Activated CD4-positive, alpha-beta T cell treated with anti-CD3 and anti-CD28 coated beads for 48 hours (primary cell): ENCODE results near the gene ZDHHC11.

Experiments
- DNase-seq: peaks from one replicate; pipeline ENCODE4 v3.0.0-alpha.2; 2020

ZDHHC11 gene, protein sequence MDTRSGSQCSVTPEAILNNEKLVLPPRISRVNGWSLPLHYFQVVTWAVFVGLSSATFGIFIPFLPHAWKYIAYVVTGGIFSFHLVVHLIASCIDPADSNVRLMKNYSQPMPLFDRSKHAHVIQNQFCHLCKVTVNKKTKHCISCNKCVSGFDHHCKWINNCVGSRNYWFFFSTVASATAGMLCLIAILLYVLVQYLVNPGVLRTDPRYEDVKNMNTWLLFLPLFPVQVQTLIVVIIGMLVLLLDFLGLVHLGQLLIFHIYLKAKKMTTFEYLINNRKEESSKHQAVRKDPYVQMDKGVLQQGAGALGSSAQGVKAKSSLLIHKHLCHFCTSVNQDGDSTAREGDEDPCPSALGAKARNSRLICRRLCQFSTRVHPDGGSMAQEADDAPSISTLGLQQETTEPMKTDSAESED

GRCh38 chr5:850511-851006 is at the start of gene ZDHHC11:
ZDHHC11 (minus strand) TSS chr5:850986; CDS start chr5:850602, 384 bp downstream.
- no peak for DNase-seq

DNA sequence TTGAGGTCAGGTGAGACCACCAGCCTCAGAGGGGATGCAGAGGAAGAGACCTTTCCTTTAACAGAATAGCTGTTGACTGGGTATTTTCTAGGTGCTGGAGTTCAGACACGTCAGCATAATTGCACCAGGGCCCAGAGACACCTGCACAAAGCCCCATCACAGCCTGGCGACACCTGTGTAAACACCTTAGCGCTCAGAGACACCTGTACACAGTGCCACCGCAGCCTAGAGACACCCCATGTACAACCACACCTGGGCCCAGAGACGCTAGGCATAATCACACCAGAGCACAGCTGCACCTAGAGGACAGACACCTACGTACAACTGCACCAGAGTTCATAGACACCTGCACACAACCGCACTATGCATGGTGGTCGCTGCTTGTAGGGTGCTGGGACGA is 42.9 kb upstream of the ZDHHC11 start:
- no peak for DNase-seq

GRCh38 chr5:893137-893506 is 42.3 kb upstream of the ZDHHC11 start:
- no peak for DNase-seq

GRCh38 chr5:892394-893136 is 41.8 kb upstream of the ZDHHC11 start, which contains the start of the genes BRD9 and TRIP13:
BRD9 (minus strand) TSS chr5:892801; CDS start chr5:892657, 144 bp downstream.
TRIP13 (plus strand) TSS chr5:892884; CDS start chr5:892999, 115 bp downstream.
- peak; percentile 90 for DNase-seq

- DNase-seq: peak; percentile 32
Observed at GRCh38 chr5:891837-892393, 41.1 kb upstream of the ZDHHC11 start.

GRCh38 chr5:891117-891836 is 40.5 kb upstream of the ZDHHC11 start:
- DNase-seq: no peak

DNA sequence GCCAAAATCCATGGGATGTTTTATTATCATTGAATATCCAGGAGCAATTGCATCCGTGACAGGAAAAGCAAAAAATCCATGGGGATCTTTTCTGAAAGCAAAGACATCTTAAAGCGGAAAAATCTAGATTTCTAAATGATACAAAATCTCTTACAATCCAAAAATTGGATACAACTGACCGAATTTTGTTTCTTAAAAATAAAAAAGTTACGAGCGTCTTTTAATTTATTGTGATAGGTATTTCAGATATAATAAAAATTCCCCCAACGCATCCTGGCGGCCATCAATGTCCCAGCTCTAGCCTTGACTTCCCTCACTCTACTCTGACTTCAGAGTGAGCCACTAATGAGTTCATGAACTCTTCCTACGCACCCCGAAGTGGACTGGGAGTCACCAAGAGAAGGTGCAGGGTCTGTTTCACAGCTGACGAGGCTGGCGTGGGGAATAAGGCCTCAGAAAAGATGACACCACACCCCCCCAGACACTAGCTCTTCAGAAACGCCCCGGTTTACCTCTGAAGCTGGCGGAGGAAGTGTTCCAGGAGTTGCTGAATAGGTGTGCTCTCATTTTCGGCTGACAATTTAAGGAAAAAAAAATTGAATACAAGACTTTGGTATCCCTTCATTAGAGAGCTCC is 38.4 kb upstream of the ZDHHC11 start:
- DNase-seq: no peak

DNA sequence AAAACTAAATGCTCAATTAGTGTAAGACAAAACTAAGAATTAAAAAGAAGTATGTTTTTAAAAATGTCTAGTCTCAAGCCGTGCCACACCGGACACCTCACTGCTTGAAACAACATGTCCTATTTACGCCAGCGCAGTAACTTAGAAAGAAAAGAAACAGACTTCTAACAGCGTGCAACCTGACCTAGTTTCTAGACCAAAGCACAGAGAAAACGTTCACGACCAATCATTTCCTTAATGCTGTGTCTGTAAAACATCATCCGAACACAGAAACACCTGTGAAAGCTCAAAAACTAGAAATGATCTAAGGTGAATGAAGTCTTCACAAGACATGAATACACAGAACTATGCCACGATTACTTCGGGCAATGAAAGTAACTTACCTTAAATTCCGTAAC is 37.9 kb upstream of the ZDHHC11 start:
- no peak for DNase-seq

- DNase-seq: no peak
Observed at GRCh38 chr5:887947-888637, 37.3 kb upstream of the ZDHHC11 start.

DNA sequence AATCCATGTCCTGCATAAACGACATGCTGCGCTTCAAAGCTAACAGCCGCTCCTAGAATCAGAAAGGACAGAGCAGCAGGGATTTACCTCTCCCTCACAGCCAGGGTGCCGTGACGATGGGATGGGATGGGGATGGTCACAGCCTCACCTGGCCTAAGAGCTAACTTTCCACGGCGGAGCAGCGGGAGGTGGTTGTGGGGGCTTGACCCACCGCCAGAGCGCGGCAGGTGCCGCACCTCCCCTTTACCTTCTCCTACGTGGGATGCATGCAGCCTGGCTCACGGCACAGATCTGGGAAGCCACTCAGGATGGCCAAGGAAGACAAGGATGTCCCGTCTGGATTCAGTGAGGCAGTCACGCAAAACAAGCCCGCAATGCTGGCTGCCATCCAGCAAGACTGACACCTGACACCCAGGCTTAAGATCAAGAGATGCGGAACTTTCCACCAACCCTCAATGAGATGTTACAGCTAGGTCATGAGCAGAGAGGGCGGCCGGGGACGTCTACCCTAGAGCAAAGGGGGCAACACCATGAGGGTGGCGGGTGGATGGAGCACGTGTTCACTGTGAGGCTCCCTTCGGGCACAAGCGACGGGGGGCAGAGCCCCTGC is 36.0 kb upstream of the ZDHHC11 start:
- DNase-seq: no peak

DNA sequence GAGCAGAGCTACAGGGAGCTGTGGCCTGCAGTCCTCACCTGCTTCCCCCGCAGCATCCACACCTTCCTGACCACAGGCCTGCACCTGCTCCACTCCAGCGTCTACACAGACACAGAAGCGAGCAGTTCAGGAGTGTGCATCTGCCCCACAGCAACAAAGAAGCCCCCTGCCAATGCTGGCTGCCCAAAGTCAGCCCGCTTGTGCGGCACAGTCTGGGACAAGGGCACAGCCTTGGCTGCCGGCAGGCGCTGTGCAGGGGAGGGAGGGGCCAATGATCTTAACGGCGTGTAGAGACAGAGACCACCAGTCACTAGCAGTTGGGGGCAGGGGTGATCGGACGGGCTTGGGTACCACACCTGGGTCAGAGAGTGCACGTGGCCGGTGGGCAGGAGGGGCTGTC is 35.2 kb upstream of the ZDHHC11 start:
- no peak for DNase-seq

- no peak for DNase-seq
Observed at GRCh38 chr5:885529-885928, 34.7 kb upstream of the ZDHHC11 start.

DNA sequence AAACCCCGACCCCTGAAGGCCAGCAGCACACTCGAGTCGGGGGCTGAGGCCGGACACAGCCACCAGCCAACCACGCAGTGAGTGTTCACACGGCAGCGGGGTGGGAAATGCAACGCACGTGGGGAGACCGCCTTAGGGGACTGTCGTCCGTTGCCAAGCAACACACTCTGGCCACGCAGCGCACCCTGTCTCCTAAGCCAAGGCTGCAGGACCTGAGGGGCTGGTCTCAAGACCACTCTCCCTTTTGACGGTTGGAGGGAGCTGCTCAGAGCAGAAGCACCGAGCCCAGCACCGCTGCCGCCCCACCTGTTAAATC is 34.3 kb upstream of the ZDHHC11 start:
- no peak for DNase-seq

- no peak for DNase-seq
Observed at GRCh38 chr5:884345-885126, 33.8 kb upstream of the ZDHHC11 start.

- no peak for DNase-seq
Observed at GRCh38 chr5:883475-884181, 32.8 kb upstream of the ZDHHC11 start.

GRCh38 chr5:882253-883183 is 31.7 kb upstream of the ZDHHC11 start:
- no peak for DNase-seq

DNA sequence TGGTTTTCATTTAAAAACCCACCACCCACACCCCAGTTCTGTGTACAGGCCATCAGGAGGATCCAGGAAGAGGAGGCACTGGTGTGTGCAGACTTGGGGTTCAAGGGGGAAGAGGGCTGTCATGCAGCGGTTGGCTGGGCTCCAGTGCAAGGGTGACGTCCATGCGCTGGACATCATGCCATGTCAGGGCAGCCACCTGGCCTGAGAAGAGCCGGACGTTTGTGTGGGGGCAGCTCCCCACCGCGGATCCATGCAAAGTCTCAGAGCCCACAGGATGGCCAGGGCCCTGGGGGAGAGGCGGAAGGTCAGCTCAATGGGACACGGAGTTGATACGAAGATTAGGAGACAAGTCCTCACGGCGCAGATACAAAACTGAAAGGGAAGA is 30.8 kb upstream of the ZDHHC11 start:
- no peak for DNase-seq

- DNase-seq: no peak
Observed at GRCh38 chr5:880816-881550, 30.2 kb upstream of the ZDHHC11 start.
